ENCODE results near the gene AP3S1. TPM values are rescaled to one million over a fixed set of nuclear protein-coding genes. Genes with fewer than 3 reads are reported as not detected.

AP3S1 gene
- total RNA-seq, 4 donors from 2014 or later, result 69.4 to 199 (median 97.3) TPM

DNA sequence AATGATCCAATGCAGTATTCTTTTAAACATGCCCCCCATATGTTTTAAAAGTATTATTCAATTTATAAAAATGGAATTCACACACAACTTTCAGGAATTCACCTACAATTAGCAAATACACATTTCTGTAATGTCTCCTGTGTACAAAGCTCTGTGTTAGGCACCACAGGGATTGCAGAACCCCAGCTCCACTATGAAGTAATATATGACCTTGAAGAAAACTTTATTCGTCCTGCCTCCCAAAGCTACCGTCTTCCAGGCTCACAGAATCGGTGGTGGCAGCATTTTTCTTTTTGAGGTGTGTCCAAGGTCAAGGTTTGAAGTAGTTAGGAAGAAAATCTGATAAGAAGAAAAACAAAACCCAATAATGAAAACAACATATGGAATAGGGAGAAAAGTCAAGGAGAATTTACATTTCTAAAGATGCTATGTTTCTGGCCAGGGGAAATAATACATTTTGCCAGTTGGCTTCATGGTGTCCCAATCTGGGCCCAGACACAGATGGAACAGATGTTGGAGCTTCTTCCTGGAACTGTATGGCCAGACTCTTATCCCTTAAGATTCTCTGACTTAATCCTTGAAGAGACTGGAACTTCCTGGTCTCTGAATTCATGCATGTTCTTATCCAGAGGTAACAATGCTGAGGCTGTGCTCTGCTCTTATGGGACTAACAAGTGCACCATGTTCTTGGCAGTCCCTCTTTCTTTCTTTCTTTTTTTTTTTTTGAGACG lies 98.5 kb downstream of the AP3S1 start:
- no peak for DNase-seq
- 57 to 90% methylated on average over 3 of the region's 4 CpGs for WGBS, 2 donors
- intact Hi-C loops (cut with DNase I), result no loop called here
- no peaks in the 10 kb centered on the region for H3K9me3 ChIP-seq
- H3K27ac ChIP-seq, result no peak overlapping the region
- no peaks in the 10 kb centered on the region for H3K27me3 ChIP-seq
- H3K36me3 ChIP-seq, result no peaks in the 10 kb centered on the region
- H3K4me1 ChIP-seq, result no peaks in the 10 kb centered on the region
- TF ChIP-seq, protein P1, sequence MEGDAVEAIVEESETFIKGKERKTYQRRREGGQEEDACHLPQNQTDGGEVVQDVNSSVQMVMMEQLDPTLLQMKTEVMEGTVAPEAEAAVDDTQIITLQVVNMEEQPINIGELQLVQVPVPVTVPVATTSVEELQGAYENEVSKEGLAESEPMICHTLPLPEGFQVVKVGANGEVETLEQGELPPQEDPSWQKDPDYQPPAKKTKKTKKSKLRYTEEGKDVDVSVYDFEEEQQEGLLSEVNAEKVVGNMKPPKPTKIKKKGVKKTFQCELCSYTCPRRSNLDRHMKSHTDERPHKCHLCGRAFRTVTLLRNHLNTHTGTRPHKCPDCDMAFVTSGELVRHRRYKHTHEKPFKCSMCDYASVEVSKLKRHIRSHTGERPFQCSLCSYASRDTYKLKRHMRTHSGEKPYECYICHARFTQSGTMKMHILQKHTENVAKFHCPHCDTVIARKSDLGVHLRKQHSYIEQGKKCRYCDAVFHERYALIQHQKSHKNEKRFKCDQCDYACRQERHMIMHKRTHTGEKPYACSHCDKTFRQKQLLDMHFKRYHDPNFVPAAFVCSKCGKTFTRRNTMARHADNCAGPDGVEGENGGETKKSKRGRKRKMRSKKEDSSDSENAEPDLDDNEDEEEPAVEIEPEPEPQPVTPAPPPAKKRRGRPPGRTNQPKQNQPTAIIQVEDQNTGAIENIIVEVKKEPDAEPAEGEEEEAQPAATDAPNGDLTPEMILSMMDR (IDR thresholded peaks at IDR 0.05), result no peak
- TF ChIP-seq POLR2A (IDR thresholded peaks at IDR 0.05), result no peak
- H3K4me3 ChIP-seq, result no peak overlapping the region

DNA sequence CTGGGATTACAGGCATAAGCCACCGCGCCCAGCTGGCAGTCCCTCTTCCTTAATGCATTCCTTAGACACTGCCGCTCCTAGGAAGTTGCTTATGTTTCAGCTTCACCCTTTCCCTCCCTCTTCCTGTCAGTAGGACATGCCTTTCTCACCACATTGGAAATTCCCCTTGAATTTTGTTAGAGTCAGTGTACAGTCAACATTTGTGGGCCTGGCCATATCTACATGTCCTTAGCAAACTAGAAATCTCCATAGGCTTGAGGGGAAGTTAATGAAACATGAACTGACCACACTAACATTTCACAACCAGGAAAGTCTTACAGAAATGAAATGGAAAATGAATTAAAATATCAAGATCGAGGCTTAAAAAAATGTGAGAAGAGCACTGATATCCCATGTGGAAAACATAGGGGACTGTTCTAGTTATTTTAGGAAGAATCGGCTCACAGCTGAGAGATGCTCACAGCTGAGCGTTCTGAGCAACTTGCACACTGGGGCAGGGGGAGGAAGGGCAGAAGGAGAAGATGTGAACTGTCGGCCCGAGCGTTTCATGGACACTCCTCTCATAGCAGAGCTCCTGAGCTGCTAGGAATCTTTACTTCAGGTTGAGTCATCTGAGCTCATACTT lies 99.4 kb downstream of the AP3S1 start:
- no peak for DNase-seq
- 72 to 73% methylated on average over 9 of the region's 9 CpGs for WGBS, 2 donors
- Histone ChIP-seq H3K4me3 (no peak overlapping the region), H3K27me3 (no peaks in the 10 kb centered on the region), H3K4me1 (no peaks in the 10 kb centered on the region), H3K27ac (no peak overlapping the region), H3K36me3 (no peaks in the 10 kb centered on the region), H3K9me3 (no peaks in the 10 kb centered on the region)
- no peak for TF ChIP-seq POLR2A (IDR thresholded peaks at IDR 0.05)
- TF ChIP-seq, protein P1 (IDR thresholded peaks at IDR 0.05), result no peak
- intact Hi-C loops (cut with DNase I), result no loop called here

DNA sequence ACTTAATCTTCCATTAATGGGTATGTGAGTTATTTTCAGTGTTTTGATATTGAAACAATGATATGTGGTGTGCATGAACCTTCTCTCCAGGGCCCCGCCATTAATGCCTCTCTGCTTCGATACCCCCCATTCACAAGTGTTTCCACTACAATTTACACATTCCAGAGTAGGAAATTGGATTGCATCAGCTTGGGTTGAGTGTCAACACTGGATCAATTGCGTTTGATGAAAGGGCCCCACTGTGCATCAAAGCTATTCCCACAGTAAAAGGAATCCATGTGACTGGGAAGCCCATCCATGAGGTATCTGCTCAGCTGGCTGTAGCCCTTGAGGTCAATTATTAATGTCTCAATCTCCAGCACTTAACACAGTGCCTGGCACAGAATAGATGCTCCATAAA lies 102.8 kb downstream of the AP3S1 start:
- DNase-seq, result no peak
- WGBS, 2 donors, result 69 to 81% methylated on average over 3 of the region's 3 CpGs
- no peaks in the 10 kb centered on the region for H3K9me3 ChIP-seq
- no peaks in the 10 kb centered on the region for H3K27me3 ChIP-seq
- H3K27ac ChIP-seq, result no peak overlapping the region
- H3K4me1 ChIP-seq, result no peaks in the 10 kb centered on the region
- intact Hi-C loops (cut with DNase I), result no loop called here
- no peak overlapping the region for H3K4me3 ChIP-seq
- TF ChIP-seq POLR2A (IDR thresholded peaks at IDR 0.05), result no peak
- TF ChIP-seq, protein P1 (IDR thresholded peaks at IDR 0.05), result no peak
- H3K36me3 ChIP-seq, result no peaks in the 10 kb centered on the region

DNA sequence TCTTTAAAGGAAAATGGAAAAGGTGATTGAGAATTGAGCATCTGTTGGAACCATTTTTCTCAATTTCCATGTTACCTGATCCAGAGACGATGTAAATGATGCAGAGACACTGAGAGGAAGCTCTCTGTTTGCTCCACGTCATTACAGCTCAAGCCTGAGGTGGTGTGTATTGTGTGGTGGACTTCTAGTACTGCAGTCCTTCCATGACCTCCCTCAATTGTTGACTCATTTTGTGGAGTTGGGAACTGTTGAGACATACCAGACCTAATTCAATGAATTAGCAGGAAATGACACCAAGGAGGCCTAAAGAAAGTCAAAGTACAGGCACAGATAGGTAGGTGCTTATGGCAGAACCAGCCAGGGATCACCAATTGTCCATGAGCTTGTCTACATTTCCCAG lies 104.9 kb downstream of the AP3S1 start:
- no peak for DNase-seq
- Histone ChIP-seq H3K4me1 (no peaks in the 10 kb centered on the region), H3K36me3 (no peaks in the 10 kb centered on the region), H3K27ac (no peak overlapping the region), H3K27me3 (no peaks in the 10 kb centered on the region), H3K9me3 (no peaks in the 10 kb centered on the region), H3K4me3 (no peak overlapping the region)
- 70 to 78% methylated on average over 2 of the region's 2 CpGs for WGBS, 2 donors
- intact Hi-C loops (cut with DNase I), result no loop called here
- TF ChIP-seq POLR2A (IDR thresholded peaks at IDR 0.05), result no peak
- TF ChIP-seq, protein P1 (IDR thresholded peaks at IDR 0.05), result no peak

DNA sequence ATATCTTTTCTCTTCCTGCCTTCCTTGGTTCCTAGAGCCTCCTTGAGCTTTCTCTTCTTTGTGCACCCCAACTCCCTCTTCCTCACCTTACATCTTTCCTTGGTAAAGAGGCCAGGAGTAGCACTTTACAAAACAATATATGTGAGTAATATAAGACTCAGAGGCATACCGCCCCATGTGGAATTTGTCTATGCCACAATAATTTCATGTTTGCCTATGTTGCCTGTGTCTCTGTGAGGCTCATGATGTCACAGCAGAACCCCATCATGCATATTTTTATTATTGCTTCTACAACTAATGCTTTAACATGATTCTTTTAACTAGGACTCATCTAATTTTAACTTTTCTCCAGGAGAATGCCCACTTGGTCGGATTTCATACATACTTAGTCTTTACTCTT lies 105.5 kb downstream of the AP3S1 start:
- 76 to 81% methylated on average over 2 of the region's 2 CpGs for WGBS, 2 donors
- no peaks in the 10 kb centered on the region for H3K36me3 ChIP-seq
- no peaks in the 10 kb centered on the region for H3K4me1 ChIP-seq
- H3K27ac ChIP-seq, result no peak overlapping the region
- no peak for TF ChIP-seq POLR2A (IDR thresholded peaks at IDR 0.05)
- TF ChIP-seq, protein P1 (IDR thresholded peaks at IDR 0.05), result no peak
- H3K9me3 ChIP-seq, result no peaks in the 10 kb centered on the region
- H3K4me3 ChIP-seq, result no peak overlapping the region
- intact Hi-C loops (cut with DNase I), result no loop called here
- no peaks in the 10 kb centered on the region for H3K27me3 ChIP-seq
- no peak for DNase-seq
